Left hindlimb (tissue), 1 donor: ENCODE data around the gene WNT7A.

Experiments used
- DNase-seq: peaks from one replicate; pipeline ENCODE4 v3.0.0-alpha.2; 2018

The WNT7A gene

DNA sequence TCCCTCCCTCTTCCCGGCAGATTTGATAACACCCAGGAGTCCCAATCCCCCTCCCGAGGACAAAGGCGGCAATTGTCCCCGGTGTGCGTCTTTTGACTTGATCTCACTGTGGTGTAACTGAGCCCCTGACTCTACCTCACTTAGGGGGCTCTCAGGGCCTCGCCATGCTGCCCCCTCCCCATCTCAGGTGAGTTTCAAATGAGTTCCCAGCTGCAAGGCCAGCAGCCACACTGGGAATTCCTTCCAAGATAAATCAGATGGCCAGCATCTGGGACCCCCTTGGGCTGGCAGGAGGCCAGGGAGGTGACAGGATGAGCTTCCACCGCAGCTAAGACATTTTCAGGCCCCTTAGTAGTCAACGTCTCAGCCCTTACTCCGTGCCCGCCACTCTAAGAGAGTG is 35.0 kb downstream of the WNT7A start:
- DNase-seq, result no peak

DNA sequence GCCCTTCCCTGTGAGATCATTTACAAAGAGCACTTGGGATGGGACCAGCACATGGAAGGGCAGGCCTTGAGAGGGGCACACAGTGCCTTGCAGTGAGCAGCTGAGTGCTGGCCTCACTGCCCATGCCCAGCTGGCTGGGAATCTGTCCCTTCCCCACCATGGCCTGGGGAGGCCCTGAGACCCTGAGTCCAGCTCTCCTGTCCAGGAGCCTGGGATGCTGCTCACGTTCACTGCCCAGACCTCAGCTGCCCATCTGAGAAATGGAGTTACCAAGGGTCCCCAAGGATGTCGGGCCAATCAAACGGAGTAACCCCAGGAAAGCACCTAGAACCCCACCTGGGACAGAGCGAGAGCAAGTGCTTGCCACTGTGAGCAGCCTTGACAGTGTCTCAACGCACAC is 35.6 kb downstream of the WNT7A start:
- no peak for DNase-seq

DNA sequence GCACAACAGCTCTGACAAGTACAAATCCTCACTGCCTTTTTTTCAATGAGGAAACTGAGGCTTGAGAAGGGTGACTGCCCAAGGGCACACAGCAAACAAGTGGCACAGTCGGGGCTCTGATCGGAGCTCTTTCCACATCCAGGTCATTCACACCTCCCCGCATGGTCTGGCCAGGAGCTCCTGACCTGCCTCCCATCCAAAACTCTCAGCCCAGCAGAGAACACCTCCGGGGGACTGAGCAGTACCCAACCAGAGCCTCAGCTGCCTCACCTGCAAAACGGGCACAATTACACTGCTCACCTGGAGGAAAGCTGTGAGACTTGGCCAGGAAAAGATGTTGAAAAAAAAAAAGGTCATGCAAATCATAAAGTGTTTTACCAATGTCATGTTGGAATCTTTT is 36.5 kb downstream of the WNT7A start:
- no peak for DNase-seq

GRCh38 chr3:13842226-13842625 is 37.6 kb downstream of the WNT7A start:
- no peak for DNase-seq

GRCh38 chr3:13841826-13842225 is 38.0 kb downstream of the WNT7A start:
- DNase-seq, result no peak

DNA sequence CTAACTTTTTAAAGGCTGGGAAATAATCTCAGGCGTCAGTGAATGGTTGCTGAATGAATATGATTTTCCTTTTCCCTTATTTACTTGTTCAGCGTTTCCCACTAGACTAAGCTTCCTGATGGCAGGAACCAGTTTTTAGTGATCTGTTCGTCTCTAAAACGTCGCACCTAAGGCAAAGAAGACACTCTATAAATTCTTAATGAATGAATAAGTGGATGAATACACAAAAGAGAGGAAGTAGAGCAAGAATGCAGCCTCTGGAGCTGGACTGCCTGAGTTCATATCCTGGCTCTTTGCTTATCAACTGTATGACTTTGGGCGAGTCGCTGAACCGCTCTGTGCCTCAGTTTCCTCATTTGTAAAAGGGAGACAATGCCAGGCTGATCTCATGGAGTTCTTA is 38.7 kb downstream of the WNT7A start:
- no peak for DNase-seq

DNA sequence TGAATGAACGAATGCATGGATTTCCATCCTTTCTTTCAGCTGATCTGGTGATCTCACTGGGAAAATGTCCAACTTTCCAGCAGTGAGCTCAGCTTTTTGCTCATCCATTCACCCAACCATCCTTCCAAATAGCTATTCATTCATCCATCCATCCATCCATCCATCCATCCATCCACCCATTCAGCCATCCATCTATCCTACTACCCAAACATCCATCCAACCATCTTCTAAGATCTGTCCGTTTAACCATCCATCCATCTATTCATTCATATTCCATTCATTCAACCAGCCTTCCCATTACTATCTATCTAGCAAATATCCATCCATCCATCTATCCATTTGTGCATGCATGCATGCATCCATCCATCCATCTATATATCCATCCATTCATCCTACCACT is 39.4 kb downstream of the WNT7A start:
- DNase-seq, result no peak

DNA sequence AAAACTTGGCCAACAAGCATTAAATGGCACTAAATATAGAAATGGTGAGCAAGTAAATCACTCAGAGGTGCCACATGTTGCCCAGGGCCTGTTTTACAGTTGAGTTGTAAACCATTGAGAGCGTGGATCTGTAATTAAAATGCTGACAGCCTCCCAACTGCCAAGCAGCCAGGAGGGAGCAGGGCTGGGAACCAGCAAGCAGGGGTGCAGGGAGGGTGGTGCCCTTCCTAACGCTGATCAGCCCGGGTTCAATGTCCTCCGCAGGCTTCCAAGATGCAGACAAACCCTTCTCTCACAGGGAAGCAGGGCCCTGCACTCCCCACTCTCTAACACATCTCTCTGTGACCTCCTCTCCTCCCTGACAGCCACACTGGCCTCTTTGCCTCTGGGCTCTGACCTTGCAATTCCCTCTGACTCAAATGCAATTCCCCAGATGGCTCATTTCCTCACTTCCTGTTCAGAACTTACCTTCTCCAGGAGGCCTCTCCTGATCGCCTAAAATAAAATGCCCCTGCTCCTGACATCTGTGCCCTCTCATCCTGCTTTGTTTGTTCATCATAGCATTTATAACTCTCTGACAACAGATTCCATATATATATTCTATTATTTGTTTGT is 40.0 kb downstream of the WNT7A start:
- no peak for DNase-seq

GRCh38 chr3:13839253-13839652 is 40.6 kb downstream of the WNT7A start:
- no peak for DNase-seq

- DNase-seq, result no peak
Observed at GRCh38 chr3:13838421-13838820, 41.5 kb downstream of the WNT7A start.

- no peak for DNase-seq
Observed at GRCh38 chr3:13837751-13838150, 42.1 kb downstream of the WNT7A start.

DNA sequence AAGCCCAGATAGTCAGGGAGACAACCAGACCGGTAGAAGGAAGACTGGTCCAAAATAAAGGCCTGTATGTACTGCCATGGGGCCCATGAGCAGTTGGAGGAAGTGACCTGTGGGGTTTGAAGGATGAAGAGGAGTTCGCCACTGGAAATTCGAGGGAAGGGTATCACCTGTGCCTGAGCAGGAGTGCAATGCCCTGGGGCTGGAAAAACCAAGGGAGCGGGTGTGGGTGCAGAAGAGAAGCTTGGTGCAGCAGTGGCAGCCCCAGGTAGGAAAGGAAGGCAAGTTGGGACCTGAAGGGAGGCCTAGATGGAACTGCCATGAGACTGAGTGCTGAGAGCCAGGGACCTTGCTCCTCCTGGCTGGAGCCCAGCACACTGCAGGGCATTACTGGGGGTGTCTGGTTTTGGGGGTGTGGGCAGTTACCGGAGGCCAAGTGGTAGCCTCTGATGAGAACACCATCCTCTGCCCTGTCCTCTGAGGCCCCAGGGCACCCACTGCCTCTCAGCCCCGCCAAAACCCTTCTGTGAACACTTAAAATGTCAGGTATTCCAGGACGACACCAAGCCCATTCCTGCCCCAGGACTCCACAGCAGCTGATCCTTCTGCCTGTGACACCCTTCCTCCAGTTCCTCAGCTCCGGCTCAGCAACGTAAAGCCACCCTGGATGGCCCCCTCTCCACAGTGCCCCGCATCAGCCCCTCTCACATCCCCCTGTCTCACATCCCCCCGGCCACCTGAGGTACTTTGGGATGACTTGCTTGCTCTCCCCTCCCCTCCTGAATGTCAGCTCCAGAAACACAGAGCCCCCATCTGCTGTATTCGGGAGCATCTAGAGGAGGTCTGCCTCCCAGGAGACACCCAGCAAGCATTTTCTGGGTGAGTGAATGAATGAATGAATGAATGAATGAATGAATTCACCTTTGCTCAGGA is 42.9 kb downstream of the WNT7A start:
- no peak for DNase-seq

GRCh38 chr3:13835246-13835645 is 44.6 kb downstream of the WNT7A start:
- no peak for DNase-seq

DNA sequence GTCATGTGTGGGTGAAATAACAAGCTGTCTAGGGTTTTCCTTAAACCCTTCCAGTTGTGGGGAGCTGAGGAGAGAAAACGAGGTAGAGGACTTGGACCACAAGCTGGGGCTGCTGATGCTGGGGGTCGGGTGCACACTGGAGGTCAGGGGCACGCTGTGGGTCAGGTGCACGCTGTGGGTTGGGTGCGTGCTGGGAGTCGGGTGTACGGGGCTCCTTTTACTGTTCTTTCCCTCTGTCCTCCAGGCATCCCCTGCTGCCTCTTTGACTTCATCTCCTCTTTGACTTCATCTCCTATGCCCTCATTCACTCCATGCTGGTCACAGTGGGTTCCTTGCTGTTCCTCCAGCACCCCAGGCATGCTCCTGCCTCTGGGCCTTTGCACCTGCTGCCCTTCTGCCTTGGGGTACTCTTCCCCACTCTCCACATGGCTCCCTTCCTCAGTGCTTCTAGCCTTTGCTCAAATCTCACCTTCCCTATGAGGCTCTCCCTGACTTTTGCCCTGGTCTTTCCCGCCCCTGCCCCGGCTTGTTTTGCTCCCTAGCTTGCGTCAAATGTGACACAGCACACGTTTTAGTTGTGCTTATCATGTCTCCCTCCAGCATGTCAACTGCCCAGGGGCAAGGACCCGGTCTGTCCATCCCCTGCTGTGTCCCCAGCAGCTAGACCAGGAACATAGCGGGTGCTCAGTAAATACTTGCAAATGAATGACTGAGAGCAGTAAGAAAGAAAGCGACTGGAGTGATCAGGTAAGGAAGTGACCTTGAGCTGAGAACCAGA is 45.4 kb downstream of the WNT7A start:
- no peak for DNase-seq

DNA sequence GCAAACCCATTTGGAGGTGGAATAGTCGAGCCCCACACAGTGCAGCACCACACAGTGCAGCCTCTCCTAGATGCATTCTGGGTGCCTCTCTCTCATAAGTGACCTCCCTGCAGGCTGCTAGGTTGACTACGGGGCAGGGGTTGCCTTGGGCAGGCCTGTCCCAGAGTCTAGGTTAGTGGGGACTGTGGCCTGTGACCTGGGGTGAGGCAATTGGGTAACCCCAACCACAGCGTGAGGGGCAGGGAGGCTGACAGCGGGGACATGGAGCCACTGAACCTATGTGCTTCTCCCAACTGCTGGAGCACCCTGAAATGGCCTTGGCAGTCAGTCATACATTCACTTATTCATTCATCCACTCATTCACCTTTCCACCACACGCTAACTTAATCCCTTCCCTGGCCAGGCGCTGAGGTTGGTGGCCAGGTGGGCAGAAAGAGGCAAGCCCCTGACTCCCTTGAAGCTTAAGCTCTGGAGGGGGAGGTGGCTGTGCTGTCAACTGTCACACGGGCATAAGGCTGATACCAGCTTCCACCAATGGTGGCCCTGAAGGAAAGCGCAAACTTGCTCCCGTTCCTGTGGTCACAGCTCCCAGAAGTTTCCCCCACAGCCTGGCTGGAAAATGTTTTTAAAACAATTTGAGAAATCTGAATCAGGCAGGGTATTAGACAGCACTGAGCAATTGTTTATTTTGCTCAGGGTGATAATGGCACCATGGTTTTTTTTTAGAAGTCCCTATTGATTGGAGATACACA is 46.2 kb downstream of the WNT7A start:
- no peak for DNase-seq

GRCh38 chr3:13832130-13832529 is 47.7 kb downstream of the WNT7A start:
- no peak for DNase-seq

DNA sequence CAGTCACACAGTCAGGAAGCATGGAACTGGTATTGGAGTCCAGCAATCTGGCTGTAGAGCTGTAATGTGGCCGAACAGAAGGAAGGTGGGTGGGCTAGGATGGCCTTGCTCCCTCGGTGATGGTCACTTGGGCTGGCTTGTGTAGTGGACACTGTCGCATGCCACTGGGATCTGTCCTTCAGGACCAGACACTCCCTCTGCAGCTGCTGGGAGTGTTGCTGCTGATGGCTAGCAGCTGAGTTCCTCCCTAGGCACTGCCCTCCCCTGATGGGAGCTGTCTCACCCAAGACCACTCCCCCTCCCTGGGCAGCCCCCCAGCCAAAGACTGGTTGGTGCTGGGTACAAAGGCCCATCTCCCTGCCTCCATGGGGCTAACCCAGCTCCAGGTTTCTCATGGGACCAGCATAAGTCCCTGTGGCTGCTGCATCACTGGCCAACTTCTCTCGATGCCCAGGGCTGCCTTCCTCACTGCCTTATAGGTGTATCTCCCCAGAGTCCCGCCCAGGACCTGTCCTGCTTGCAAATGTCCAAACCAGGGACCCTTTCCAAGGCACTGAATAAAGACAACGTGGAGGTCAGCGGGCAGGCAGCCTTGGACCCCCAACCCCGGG is 48.4 kb downstream of the WNT7A start:
- no peak for DNase-seq

DNA sequence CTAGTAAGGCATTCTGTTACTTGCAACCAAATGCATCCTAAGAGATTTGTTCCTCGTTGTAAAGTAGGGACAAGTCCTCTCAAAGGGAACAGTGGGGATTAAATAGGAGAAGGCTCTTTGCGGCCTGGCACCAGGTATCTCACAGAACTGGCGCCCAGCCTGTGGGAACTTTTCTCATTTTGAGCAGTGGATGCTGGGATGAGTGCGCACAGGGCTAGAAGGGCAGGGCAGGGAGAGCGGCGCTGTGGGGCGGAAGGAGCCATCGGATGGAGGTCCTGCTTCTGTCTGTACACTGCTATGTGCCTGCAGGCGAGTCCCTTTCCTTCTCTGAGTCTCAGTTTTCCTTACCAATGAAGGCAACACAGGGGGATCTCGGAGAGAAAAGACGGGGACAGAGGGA is 50.6 kb downstream of the WNT7A start:
- DNase-seq, result no peak

- no peak for DNase-seq
Observed at GRCh38 chr3:13828501-13829265, 51.2 kb downstream of the WNT7A start.

DNA sequence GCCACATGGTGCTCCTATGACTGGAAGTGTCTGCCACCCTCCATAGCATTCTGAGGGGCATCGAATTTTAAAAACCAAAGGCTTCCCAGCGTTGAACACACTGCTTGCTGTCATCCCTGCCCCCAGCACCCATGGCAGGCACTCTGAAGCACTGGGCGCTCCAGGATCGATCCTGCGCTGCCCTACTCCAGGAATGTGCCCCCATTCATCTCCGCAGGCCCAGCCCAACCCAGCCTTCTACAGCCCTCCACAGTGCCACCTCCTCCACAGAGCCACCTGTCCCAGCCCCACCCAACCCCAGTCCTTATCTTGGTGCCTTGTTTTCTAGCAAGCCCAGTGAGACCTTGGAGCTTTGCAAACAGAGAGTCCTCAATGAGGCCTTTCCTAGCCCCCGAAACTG is 52.2 kb downstream of the WNT7A start:
- no peak for DNase-seq

- no peak for DNase-seq
Observed at GRCh38 chr3:13827256-13827655, 52.6 kb downstream of the WNT7A start.

DNA sequence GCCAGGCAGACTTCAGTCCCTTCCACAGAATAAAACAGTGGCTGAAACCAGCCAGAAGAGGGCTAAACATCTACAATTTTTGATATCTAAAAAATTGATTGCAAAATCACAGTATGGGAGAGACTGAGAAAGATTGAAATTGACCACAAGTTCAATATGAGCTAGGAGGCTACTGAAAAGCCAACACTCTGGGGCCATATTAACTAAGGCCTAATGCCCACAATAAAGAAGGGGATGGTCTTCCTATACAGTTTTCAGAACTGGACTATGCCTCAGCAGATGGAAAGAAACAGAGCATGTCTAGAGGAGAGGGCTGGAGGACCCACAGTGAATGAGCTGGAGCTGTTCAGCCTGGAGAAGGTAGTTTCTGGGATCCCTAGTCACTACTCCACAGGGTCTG is 53.2 kb downstream of the WNT7A start:
- DNase-seq, result no peak
